Lower leg skin (tissue), 3 donors: ENCODE measurements around the gene PPP4R3A.

ENCODE experiments used
- POLR2A ChIP-seq, 2 donors: fragments of 450-650 bp; IDR thresholded peaks; one replicate each; pipeline ENCODE4 v1.6.1; 2016 to 2017; ENCODE audit warnings: antibody characterized with exemption in 2 of 2, mild to moderate bottlenecking in 1 of 2, moderate library complexity in 1 of 2
- TF ChIP-seq, protein P1 (sequence below), 3 donors: fragments of 450-650 bp; IDR thresholded peaks; one replicate each; pipeline ENCODE4 v1.5.1; 2016; ENCODE audit warnings: antibody characterized with exemption in 3 of 3, mild to moderate bottlenecking in 3 of 3, moderate library complexity in 2 of 3

DNA sequence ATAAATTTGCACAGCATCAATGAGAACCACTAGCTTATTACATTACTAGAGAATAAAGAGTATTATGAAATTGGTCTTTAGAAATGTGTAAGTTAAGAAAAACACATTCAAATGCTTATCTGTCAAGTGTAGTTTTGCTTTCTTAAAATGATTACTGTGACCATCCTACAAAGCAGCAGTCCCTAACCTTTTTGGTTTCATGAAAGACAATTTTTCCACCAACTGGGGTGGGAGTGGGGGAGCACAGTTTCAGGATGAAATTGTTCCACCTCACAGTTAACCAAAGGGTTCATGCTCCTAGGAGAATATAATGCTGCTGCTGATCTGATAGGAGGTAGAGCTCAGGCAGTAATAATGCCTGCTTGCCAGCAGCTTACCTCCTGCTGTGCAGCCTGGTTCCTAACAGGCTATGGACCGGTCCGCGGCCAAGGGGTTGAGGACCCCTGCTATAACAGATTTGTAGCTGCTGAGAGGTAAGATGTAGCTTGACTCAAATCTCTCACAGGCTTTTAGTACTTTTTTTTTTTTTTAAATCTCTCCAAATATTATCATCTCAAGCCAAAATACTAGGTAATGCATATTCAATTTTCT is 45.4 kb downstream of the PPP4R3A start:
- TF ChIP-seq, protein P1, sequence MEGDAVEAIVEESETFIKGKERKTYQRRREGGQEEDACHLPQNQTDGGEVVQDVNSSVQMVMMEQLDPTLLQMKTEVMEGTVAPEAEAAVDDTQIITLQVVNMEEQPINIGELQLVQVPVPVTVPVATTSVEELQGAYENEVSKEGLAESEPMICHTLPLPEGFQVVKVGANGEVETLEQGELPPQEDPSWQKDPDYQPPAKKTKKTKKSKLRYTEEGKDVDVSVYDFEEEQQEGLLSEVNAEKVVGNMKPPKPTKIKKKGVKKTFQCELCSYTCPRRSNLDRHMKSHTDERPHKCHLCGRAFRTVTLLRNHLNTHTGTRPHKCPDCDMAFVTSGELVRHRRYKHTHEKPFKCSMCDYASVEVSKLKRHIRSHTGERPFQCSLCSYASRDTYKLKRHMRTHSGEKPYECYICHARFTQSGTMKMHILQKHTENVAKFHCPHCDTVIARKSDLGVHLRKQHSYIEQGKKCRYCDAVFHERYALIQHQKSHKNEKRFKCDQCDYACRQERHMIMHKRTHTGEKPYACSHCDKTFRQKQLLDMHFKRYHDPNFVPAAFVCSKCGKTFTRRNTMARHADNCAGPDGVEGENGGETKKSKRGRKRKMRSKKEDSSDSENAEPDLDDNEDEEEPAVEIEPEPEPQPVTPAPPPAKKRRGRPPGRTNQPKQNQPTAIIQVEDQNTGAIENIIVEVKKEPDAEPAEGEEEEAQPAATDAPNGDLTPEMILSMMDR (IDR thresholded peaks at IDR 0.05): no peak
- no peak for TF ChIP-seq POLR2A (IDR thresholded peaks at IDR 0.05)
